Dendritic cell treated with granulocyte-macrophage colony-stimulating factor and Interleukin-4, amounts not matched to agents 40 ng/mL and 50 ng/mL, for 4 days (primary cell): Measurements from ENCODE around the gene CHGA.

Source experiments
- H3K27ac Mint-ChIP-seq: one replicate; pipeline ENCODE4 v1.8.0; 2022; ENCODE audit warnings: mild to moderate bottlenecking, mixed read lengths
- H3K27me3 Mint-ChIP-seq: one replicate; pipeline ENCODE4 v1.8.0; 2022; ENCODE audit warnings: mild to moderate bottlenecking, mixed read lengths
- H3K36me3 Mint-ChIP-seq: one replicate; pipeline ENCODE4 v1.8.0; 2022; ENCODE audit warnings: low read depth, mixed read lengths
- H3K4me1 Mint-ChIP-seq: one replicate; pipeline ENCODE4 v1.8.0; 2022; ENCODE audit warnings: low read depth, mixed read lengths
- H3K4me3 Mint-ChIP-seq: one replicate; pipeline ENCODE4 v1.8.0; 2022; ENCODE audit warnings: mild to moderate bottlenecking, moderate library complexity, mixed read lengths
- H3K9me3 Mint-ChIP-seq: one replicate; pipeline ENCODE4 v1.8.0; 2022; ENCODE audit warnings: mixed read lengths
- intact Hi-C: fragments of 100-400 bp; cut with micrococcal nuclease; formaldehyde crosslinking; loops from one replicate; pipeline ENCODE4 v1.15.0; 2022

Gene CHGA

GRCh38 chr14:92940543-92940942, 17.6 kb downstream of the CHGA start:
- Mint-ChIP-seq H3K27ac (no peak overlapping the region), H3K36me3 (peaks cover 100% of the 10 kb centered on the region), H3K27me3 (no peaks in the 10 kb centered on the region), H3K4me3 (no peak overlapping the region), H3K4me1 (no peaks in the 10 kb centered on the region), H3K9me3 (no peaks in the 10 kb centered on the region)
- intact Hi-C loops = no loop called here

GRCh38 chr14:92941531-92941930, 18.6 kb downstream of the CHGA start:
- no peaks in the 10 kb centered on the region for H3K4me1 Mint-ChIP-seq
- peaks cover 100% of the 10 kb centered on the region for H3K36me3 Mint-ChIP-seq
- no peak overlapping the region for H3K4me3 Mint-ChIP-seq
- intact Hi-C loops = no loop called here
- no peak overlapping the region for H3K27ac Mint-ChIP-seq
- no peaks in the 10 kb centered on the region for H3K27me3 Mint-ChIP-seq
- H3K9me3 Mint-ChIP-seq = no peaks in the 10 kb centered on the region

- H3K4me1 Mint-ChIP-seq = no peaks in the 10 kb centered on the region
- no peaks in the 10 kb centered on the region for H3K27me3 Mint-ChIP-seq
- no peak overlapping the region for H3K27ac Mint-ChIP-seq
- H3K9me3 Mint-ChIP-seq = no peaks in the 10 kb centered on the region
- intact Hi-C loops = no loop called here
- peaks cover 100% of the 10 kb centered on the region for H3K36me3 Mint-ChIP-seq
- no peak overlapping the region for H3K4me3 Mint-ChIP-seq
Measured at GRCh38 chr14:92942136-92942535, 19.2 kb downstream of the CHGA start.

- intact Hi-C loops = no loop called here
- Mint-ChIP-seq H3K9me3 (no peaks in the 10 kb centered on the region), H3K27ac (no peak overlapping the region), H3K36me3 (peaks cover 100% of the 10 kb centered on the region), H3K4me3 (no peak overlapping the region), H3K4me1 (no peaks in the 10 kb centered on the region), H3K27me3 (no peaks in the 10 kb centered on the region)
Measured at GRCh38 chr14:92942576-92942975, 19.6 kb downstream of the CHGA start.

- H3K4me3 Mint-ChIP-seq = no peak overlapping the region
- peaks cover 100% of the 10 kb centered on the region for H3K36me3 Mint-ChIP-seq
- no peak overlapping the region for H3K27ac Mint-ChIP-seq
- no peaks in the 10 kb centered on the region for H3K4me1 Mint-ChIP-seq
- no peaks in the 10 kb centered on the region for H3K9me3 Mint-ChIP-seq
- intact Hi-C loops = no loop called here
- H3K27me3 Mint-ChIP-seq = no peaks in the 10 kb centered on the region
Measured at GRCh38 chr14:92942976-92943710, 20.2 kb downstream of the CHGA start.

- Mint-ChIP-seq H3K27me3 (no peaks in the 10 kb centered on the region), H3K36me3 (peaks cover 100% of the 10 kb centered on the region), H3K4me3 (no peak overlapping the region), H3K4me1 (no peaks in the 10 kb centered on the region), H3K27ac (no peak overlapping the region), H3K9me3 (no peaks in the 10 kb centered on the region)
- intact Hi-C loops = no loop called here
Measured at GRCh38 chr14:92943855-92944570, 21.1 kb downstream of the CHGA start.

- intact Hi-C loops = no loop called here
- H3K27me3 Mint-ChIP-seq = no peaks in the 10 kb centered on the region
- H3K4me3 Mint-ChIP-seq = no peak overlapping the region
- no peaks in the 10 kb centered on the region for H3K9me3 Mint-ChIP-seq
- H3K36me3 Mint-ChIP-seq = peaks cover 100% of the 10 kb centered on the region
- H3K4me1 Mint-ChIP-seq = no peaks in the 10 kb centered on the region
- no peak overlapping the region for H3K27ac Mint-ChIP-seq
Measured at GRCh38 chr14:92944976-92945375, 22.0 kb downstream of the CHGA start.

GRCh38 chr14:92945544-92945943, 22.6 kb downstream of the CHGA start:
- no peak overlapping the region for H3K4me3 Mint-ChIP-seq
- no peak overlapping the region for H3K27ac Mint-ChIP-seq
- H3K27me3 Mint-ChIP-seq = no peaks in the 10 kb centered on the region
- H3K4me1 Mint-ChIP-seq = no peaks in the 10 kb centered on the region
- peaks cover 100% of the 10 kb centered on the region for H3K36me3 Mint-ChIP-seq
- intact Hi-C loops = no loop called here
- H3K9me3 Mint-ChIP-seq = no peaks in the 10 kb centered on the region

- H3K36me3 Mint-ChIP-seq = peaks cover 100% of the 10 kb centered on the region
- intact Hi-C loops = no loop called here
Measured at GRCh38 chr14:92945959-92946846, 23.3 kb downstream of the CHGA start.

GRCh38 chr14:92946847-92947545, 24.0 kb downstream of the CHGA start:
- Mint-ChIP-seq H3K27me3 (no peaks in the 10 kb centered on the region), H3K4me1 (peaks cover 5% of the 10 kb centered on the region), H3K36me3 (peaks cover 100% of the 10 kb centered on the region), H3K27ac (peak overlapping the region; percentile 24), H3K4me3 (no peak overlapping the region), H3K9me3 (no peaks in the 10 kb centered on the region)
- intact Hi-C loops = no loop called here

More at GRCh38 chr14:92945959-92946846, 23.3 kb downstream of the CHGA start:
- no peaks in the 10 kb centered on the region for H3K9me3 Mint-ChIP-seq
- H3K27ac Mint-ChIP-seq = peak overlapping the region; percentile 24
- H3K27me3 Mint-ChIP-seq = no peaks in the 10 kb centered on the region
- no peaks in the 10 kb centered on the region for H3K4me1 Mint-ChIP-seq
- no peak overlapping the region for H3K4me3 Mint-ChIP-seq

GRCh38 chr14:92948647-92949046, 25.7 kb downstream of the CHGA start:
- intact Hi-C loops = no loop called here
- no peaks in the 10 kb centered on the region for H3K9me3 Mint-ChIP-seq
- H3K27ac Mint-ChIP-seq = peak overlapping the region; percentile 20
- H3K4me1 Mint-ChIP-seq = peaks cover 21% of the 10 kb centered on the region
- H3K4me3 Mint-ChIP-seq = no peak overlapping the region
- H3K36me3 Mint-ChIP-seq = peaks cover 99% of the 10 kb centered on the region
- no peaks in the 10 kb centered on the region for H3K27me3 Mint-ChIP-seq

GRCh38 chr14:92949496-92950192, 26.7 kb downstream of the CHGA start:
- intact Hi-C loops = loop anchor here (5.0 kb wide), 1 partner anchor 228 kb away; no protein-coding TSS in a partner anchor
- H3K27ac Mint-ChIP-seq = no peak overlapping the region
- H3K36me3 Mint-ChIP-seq = peaks cover 97% of the 10 kb centered on the region

GRCh38 chr14:92950193-92950540, 27.2 kb downstream of the CHGA start:
- intact Hi-C loops = loop anchor here (5.0 kb wide), 1 partner anchor 227 kb away; no protein-coding TSS in a partner anchor
- Mint-ChIP-seq H3K4me3 (no peak overlapping the region), H3K27ac (no peak overlapping the region), H3K27me3 (no peaks in the 10 kb centered on the region), H3K36me3 (peaks cover 97% of the 10 kb centered on the region), H3K4me1 (peaks cover 25% of the 10 kb centered on the region), H3K9me3 (no peaks in the 10 kb centered on the region)

More at GRCh38 chr14:92949496-92950192, 26.7 kb downstream of the CHGA start:
- H3K4me3 Mint-ChIP-seq = no peak overlapping the region
- H3K27me3 Mint-ChIP-seq = no peaks in the 10 kb centered on the region
- peaks cover 25% of the 10 kb centered on the region for H3K4me1 Mint-ChIP-seq
- H3K9me3 Mint-ChIP-seq = no peaks in the 10 kb centered on the region
